IPS DF 4.7 (cell line): ENCODE data around the gene APOBR.
"Not testable (repeated sequence)": the region's sequence is repeated elsewhere in the genome, so short reads cannot be mapped to it uniquely, and the experiment has no call there.

Experiments
- DNase-seq: peaks from one replicate; pipeline ENCODE4 v3.0.0-alpha.2; 2013; ENCODE audit warnings: low spot score; ENCODE audit errors: extremely low read depth

APOBR gene

GRCh38 chr16:28494121-28494851 lies at the start of gene APOBR:
Gene APOBR (plus strand): TSS chr16:28494643. CDS start chr16:28494682, 39 bp downstream.
- no peak for DNase-seq

- DNase-seq: not testable (repeated sequence)
These were observed 48.1 kb upstream of the APOBR start for GRCh38 chr16:28446388-28446787.

GRCh38 chr16:28447081-28447480 lies 47.4 kb upstream of the APOBR start:
- not testable (repeated sequence) for DNase-seq

- DNase-seq: no peak
These were observed 20.7 kb upstream of the APOBR start for GRCh38 chr16:28473714-28474265.

- DNase-seq: no peak
These were observed 19.2 kb upstream of the APOBR start for GRCh38 chr16:28475221-28475620.

GRCh38 chr16:28477311-28477920 lies 17.0 kb upstream of the APOBR start:
- no peak for DNase-seq

- no peak for DNase-seq
These were observed 15.8 kb upstream of the APOBR start for GRCh38 chr16:28478506-28479180.

GRCh38 chr16:28482026-28482425 lies 12.4 kb upstream of the APOBR start:
- DNase-seq: no peak

- DNase-seq: not testable (repeated sequence)
These were observed 11.1 kb upstream of the APOBR start for GRCh38 chr16:28483361-28483760.

GRCh38 chr16:28486266-28486665 lies 8.2 kb upstream of the APOBR start:
- DNase-seq: no peak

- DNase-seq: no peak
These were observed 3.0 kb upstream of the APOBR start for GRCh38 chr16:28491230-28491969.

GRCh38 chr16:28491970-28492474 lies 2.4 kb upstream of the APOBR start, which contains the start of gene CLN3:
Gene CLN3 (minus strand): TSS chr16:28492074. CDS start chr16:28491759, 315 bp downstream.
- DNase-seq: peak; percentile 83

GRCh38 chr16:28492511-28492910 lies 1.9 kb upstream of the APOBR start:
- DNase-seq: no peak

GRCh38 chr16:28495098-28495793 lies 803 bp downstream of the APOBR start:
- no peak for DNase-seq

- no peak for DNase-seq
These were observed 1.6 kb downstream of the APOBR start for GRCh38 chr16:28495795-28496749.

GRCh38 chr16:28496844-28497243 lies 2.4 kb downstream of the APOBR start:
- DNase-seq: no peak

- DNase-seq: no peak
These were observed 2.9 kb downstream of the APOBR start for GRCh38 chr16:28497386-28497785.

GRCh38 chr16:28497861-28498599 lies 3.6 kb downstream of the APOBR start:
- DNase-seq: no peak
